ENCODE data around the gene GPC3.
"Not testable (repeated sequence)": the region's sequence is repeated elsewhere in the genome, so short reads cannot be mapped to it uniquely, and the experiment has no call there.

Gene GPC3

GRCh38 chrX:133636009-133636408, 349.4 kb downstream of the GPC3 start:
- DNase-seq: no peak

DNA sequence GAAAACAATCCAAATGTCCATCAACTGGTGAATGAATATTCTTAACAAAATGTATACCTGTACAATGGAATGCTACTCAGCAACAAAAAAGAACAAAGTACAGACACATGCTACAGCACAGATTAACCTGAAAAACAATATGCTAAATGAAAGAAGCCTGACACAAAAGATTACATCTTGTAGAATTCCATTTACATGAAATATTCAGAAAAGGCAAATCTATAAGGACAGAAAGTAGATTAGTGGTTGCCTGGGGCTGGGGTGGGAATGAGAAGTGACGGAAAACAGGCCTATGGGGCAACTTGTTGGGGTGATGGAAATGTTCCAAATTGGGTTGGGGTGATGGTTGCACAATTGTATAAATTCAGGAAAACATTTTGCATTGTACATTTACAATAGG, 351.0 kb downstream of the GPC3 start:
- DNase-seq: no peak

DNA sequence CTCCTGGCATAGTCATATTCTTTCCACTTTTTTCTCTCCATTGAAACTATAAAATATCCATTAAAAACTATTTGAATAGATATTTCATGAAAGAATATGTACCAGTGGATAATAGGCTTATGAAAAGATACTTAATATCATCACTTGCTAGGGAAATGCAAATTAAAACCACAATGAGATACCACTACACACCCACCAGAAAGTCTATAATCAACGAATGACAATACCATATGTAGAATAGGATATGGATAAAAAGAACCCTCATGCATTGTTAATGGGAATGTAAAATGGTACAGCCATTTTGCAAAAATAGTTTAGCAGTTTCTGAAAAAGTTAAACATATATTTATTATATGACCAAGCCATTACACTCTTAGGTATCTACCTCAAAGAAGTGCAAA, 351.4 kb downstream of the GPC3 start:
- no peak for DNase-seq

- no peak for DNase-seq
Observed at GRCh38 chrX:133633162-133633561, 352.2 kb downstream of the GPC3 start.

DNA sequence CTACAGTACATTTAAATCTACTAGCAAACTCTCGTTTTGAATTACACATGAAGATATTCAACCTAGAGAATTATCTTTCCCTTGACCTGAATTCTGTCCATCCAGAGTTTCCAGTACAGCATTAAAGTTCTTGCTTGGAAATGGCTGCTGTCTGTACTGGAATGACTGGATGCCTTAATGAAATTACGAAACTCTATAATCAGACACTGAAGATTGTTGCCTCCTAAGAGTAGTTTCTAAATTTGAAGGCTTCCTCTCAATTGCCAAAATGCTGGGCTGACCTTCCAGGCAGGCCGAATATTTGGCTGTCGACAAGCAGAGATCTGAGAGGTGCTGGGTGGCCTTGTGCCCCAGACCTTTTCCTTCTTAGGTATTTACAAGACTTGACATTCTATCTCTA, 355.0 kb downstream of the GPC3 start:
- DNase-seq: no peak

DNA sequence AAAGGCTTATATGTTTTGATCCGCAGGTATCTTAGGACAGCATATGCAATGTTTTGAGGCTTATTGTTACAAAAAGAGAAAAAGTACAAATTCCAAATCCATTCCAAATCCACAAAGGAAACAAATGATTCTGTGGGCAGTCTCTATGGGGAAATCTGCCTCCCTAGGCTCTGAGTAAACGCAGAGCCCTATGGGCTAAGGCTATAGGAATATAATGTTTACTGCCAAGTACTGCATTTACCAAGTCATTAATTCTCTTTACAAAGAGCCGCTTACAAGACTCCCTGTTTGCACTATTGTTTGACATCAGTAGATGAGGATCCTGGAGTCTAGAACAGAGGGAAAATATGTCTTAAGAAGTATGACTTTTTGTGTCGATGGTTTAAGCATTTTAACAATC, 357.7 kb downstream of the GPC3 start:
- no peak for DNase-seq

DNA sequence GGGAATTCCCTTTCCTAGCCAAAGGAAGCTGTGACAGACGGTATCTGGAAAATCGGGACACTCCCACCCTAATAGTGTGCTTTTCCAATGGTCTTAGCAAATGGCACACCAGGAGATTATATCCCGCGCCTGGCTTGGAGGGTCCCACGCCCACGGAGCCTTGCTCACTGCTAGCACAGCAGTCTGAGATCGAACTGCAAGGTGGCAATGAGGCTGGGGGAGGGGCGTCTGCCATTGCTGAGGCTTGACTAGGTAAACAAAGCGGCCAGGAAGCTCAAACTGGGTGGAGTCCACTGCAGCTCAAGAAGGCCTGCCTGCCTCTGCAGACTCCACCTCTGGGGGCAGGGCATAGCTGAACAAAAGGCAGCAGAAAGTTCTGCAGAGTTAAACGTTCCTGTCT, 364.0 kb downstream of the GPC3 start:
- DNase-seq: not testable (repeated sequence)

DNA sequence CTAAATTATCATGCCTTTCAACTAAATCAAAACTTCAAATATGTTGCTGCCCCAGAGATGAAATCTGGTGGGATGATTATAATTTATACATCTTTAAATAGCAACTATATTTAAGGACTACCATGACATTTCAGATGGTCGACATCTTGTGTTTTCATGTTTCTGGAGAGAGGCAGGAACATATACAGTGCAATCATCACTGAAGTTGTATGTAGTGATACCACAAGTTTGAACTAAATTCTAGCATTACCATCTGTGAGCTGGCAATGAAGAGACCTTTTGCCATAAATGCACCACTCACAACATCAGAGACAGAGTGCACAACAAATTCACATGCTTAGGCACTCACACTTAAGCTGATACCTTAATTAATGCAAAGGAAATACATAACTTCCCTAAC, 373.7 kb downstream of the GPC3 start:
- no peak for DNase-seq

DNA sequence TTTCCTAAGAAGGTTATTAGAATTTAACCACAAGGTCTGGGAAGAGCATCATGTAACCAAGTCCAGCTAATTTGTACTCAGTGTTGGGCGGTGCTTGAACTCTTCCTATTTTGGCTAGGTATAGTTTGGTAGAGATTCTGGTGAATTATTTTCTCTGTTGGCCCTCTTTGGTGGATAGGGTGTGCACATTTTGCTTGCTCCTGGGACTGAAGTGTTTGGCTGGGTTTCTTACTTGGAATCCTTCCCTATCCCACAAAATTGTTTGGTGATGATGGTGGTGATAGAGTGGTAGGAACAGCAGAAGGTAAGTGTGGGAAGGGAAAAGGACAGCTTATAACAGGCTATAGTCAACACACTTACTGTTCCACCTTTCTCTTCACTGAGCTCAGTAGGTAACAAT, 375.3 kb downstream of the GPC3 start:
- DNase-seq: no peak

DNA sequence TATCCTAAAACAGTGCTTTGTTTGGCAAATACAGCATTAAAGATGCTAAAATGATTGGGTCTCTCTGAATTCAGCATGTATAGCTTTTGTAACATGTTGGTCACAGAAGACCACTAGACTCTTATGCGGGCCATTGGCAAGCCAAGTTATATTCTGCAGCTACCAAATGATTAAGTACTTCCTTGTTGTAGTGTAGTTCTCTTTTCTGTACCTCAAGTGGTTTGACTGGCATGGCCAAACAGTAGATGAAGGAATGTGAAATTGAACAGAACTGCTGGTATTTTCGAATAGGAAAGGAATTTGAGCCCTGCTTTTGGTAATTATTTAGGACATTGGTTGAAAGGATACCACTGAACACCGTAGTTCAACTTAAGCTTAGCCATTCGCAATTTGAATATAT, 376.2 kb downstream of the GPC3 start:
- no peak for DNase-seq

- no peak for DNase-seq
Observed at GRCh38 chrX:133608406-133608805, 377.0 kb downstream of the GPC3 start.

DNA sequence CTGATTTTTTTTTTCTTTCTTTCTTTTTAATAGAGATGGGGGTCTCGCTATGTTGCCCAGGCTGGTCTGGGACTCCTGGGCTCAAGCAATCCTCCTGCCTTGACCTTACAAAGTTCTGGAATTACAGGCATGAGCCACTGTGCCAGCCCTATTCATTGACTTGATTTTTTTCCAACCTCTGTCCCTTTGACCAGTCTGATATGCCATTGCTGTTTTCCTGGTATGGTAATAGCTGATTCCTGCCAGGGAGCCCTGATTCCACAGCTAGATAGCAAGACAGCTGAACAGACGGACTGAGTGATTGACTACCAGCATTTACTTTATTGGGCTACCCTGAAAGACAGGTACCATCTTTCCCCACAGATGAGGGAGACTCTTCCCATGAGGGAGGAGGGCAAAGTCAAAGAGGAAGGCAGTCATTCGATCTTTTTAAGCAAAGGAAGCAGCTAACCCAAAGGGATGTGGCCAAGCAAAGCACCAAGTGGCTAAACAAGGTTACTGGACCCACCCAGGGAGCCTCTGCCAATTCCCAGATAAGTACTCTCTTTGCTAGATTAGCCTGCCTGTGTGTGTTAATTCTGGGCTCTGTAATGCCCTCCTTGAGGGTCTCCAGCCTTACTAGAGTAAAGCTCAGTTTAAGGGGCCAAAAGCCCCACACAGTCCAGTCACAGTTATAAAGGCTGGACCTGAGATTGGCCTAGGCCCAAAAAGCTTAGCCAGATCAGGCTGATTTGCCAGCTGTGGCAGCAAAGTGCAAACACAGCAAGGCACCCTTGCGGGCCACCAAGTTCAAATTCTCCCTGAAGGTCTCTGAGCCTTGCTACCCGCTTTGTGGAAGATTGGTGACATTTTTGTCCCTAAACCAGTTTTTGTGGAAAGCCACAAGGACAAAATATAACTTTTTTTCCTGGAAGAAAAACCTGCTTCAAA, 377.7 kb downstream of the GPC3 start:
- no peak for DNase-seq

- DNase-seq: no peak
Observed at GRCh38 chrX:133606990-133607389, 378.4 kb downstream of the GPC3 start.

DNA sequence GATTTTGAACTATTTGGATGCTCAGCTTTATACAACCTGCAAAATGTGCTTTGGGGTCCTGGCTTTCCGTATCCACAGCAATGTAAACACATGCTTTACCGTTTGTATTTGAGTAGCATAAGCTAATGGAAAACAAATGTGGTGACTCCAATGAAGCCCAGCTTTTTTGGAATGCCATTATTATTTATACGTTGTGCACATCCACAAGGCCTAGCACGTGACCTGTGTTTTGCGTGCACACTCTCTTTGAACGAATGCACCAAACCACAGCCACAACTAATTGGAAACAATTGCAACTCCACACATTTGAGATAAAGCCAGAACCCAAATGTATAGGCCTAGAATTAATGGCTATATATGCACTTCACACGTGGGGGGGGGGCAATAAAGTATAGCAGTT, 380.6 kb downstream of the GPC3 start:
- no peak for DNase-seq

- DNase-seq: no peak
Observed at GRCh38 chrX:133602881-133603280, 382.5 kb downstream of the GPC3 start.

GRCh38 chrX:133601116-133601515, 384.3 kb downstream of the GPC3 start:
- no peak for DNase-seq

- no peak for DNase-seq
Observed at GRCh38 chrX:133600536-133600935, 384.9 kb downstream of the GPC3 start.

DNA sequence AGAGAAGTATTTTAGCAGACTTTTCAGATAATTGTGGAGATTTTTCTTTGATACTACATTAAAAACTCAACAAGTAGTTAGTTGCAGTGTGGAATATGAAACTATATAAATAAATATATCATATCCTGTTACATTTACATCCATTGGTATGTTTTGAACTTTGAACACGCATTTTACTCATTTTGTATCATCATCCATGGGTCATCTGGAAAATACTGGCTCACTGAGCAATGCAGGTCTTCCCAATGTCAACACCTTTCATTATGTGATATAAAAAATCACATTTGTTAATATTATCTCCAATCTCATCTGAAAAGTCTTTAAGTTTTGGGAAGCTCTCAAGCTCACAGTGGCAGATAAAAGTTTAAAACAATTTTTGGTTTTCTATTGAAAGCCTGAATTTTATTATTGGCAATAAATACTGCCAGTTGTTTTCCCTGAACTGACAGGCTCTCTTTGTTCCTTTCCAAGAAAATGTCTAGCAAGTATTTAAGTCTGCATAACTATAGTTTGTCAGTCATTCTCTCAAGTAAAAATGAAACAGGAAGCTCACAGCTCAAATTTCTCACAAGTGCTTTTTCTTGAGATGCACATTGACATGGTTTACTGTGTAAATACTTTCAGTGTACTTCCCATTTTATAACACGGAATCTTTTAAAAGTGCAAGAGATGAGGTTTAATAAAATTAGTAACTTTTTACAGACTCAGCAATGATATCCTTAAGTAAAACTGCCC, 386.6 kb downstream of the GPC3 start:
- no peak for DNase-seq

- no peak for DNase-seq
Observed at GRCh38 chrX:133594156-133594555, 391.2 kb downstream of the GPC3 start.

DNA sequence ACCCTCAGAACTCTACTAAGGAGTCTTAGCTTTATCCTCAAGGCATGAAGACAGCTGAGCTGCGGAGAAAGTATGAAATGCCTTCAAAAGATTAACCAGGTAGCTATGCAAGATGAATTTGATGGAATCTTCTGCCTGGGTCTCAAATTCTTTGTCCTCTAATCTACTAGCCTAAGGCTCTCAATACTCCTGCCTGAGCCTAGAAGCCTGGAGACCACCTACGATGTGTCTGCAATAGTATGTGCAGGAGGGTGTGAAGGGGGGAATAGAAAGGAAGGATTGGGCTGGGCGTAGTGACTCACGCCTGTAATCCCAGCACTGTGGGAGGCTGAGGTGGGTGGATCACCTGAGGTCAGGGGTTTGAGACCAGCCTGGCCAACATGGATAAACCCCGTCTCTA, 391.9 kb downstream of the GPC3 start:
- DNase-seq: no peak

DNA sequence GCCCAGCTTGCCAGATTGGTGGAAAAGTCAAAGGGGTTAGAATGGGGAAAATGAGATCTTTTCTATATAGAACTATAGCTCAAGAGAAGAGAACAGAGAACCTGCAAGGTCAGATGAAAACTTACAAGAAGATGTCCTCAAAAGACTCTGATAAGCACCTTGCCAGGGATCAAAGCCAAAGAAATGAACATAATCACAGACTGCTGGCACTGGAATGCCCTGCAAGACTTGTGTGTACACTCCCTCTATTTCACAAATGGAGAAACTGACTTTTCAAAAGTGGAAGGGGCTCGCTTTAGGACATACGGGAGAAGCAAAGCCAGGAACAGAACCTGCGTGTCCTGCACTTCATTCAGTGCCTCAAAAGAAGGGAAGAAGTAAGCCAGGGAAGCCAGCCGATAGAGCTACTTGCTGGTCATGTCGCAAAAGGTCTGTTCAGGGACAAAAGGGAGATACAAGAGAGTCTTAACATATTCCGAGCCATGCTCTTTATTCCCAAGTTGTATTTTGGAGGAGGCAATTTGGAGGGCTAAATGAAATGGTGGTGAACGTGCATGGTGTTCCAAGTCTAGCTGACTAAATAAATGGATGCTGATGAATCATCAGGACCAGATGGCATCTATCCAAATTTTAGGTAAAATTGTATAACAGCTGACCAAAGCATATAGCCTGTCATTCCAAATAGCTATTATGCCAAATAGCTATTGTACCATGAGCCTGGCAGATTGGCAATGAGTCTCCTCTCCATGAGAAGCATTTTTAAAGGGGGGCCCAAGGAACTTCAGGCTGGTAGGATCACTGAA, 394.5 kb downstream of the GPC3 start:
- DNase-seq: no peak

GRCh38 chrX:133588827-133589226, 396.6 kb downstream of the GPC3 start:
- no peak for DNase-seq

DNA sequence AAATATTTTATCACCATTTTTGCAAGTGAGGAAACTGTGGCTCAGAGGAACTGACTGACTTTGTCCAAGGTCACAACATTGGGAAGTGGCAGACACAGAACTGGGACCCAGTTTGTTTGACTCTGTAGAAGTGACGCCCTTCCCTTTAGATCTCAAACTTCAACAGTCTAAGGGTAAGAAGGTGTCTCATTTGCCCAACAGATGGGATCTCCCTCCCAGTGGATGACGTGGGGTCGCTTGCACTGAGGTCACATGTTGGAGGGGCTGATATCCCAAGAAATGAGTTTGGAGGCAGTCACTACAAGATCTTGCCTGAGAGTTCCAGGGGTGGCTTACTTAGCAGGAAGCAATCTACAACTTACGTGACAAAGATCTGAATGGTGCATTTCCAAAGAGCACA, 397.6 kb downstream of the GPC3 start:
- DNase-seq: no peak

GRCh38 chrX:133587071-133587470, 398.3 kb downstream of the GPC3 start:
- no peak for DNase-seq

Data from SHP77 (cell line).